ENCODE measurements around the gene PLXNA4.

Gene PLXNA4

DNA sequence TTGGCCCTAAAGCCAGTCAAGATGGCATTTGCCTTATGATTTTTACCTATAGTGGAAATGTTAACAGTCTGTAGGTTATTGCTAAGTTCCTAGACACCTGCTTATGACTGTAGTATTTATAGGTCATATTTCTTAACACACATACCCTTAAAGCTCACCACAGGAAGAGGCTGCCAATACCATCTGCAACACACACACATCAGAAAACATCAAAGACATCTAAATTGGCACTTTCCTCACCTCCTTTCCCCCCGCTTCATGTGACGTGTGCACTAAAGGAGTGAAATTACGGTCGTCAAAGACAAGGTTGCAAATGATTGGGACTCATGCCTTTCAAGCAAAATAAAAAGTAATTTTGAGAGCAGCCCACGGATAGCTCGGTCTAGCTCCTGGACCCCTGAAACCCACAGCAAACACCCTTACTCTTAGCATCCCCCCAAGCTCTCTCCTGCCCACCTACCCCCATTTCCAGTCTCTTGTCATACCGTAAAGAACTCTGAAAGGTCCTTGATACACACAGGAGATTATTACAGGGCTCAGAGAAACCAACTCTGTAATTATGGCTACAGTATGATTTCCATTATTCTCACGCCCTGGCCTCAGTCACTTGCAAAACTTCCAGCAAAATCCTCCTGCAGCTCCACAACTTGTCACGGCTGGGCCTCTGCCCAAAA, 90.5 kb downstream of the PLXNA4 start:
- H3K79me2 ChIP-seq (ENCODE audit: control insufficient read depth, low read length) = no peaks in the 10 kb centered on the region
- H3K27me3 ChIP-seq (ENCODE audit: control insufficient read depth, low read length) = no peaks in the 10 kb centered on the region
- no peaks in the 10 kb centered on the region for H3K9me3 ChIP-seq (ENCODE audit: control insufficient read depth, insufficient read depth, low read length)
- H3F3A ChIP-seq (ENCODE audit: control insufficient read depth, insufficient read depth) = no peaks in the 10 kb centered on the region
- H3K4me3 ChIP-seq (ENCODE audit: low read length) = no peak overlapping the region
- H4K20me1 ChIP-seq (ENCODE audit: control insufficient read depth, insufficient read depth, low read depth, low read length) = no peaks in the 10 kb centered on the region
- no peaks in the 10 kb centered on the region for H3K4me1 ChIP-seq (ENCODE audit: control insufficient read depth, low read length)
- no peaks in the 10 kb centered on the region for H3K9me2 ChIP-seq (replicated peaks; ENCODE audit: control insufficient read depth, low read length)
- no peak overlapping the region for H3K4me2 ChIP-seq (ENCODE audit: low read length)
- H3K27ac ChIP-seq (ENCODE audit: low read depth, low read length) = no peak overlapping the region
- H3K36me3 ChIP-seq (ENCODE audit: control insufficient read depth, low read length) = no peaks in the 10 kb centered on the region
- TF ChIP-seq EZH2phosphoT487 (IDR thresholded peaks at IDR 0.05; ENCODE audit: borderline replicate concordance, low read length) = no peak

DNA sequence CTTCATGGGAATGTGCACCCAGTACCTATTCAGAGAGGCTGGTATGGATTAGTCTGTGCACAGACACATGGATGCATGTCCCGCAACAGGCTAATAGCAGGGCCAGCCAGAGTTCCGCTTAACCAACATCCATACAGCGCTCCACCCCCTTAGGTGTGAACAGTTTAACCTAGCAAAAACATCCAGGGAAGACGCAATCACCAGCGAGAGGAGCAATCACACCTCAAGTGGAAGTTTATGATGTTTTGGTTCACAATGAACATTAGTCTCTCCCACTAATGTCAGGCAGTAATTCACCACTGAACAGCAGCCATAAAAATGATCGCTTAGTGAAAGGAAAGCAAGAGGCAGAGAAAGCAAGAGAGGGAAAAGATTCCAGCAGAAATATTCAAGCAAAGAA, 91.1 kb downstream of the PLXNA4 start:
- Histone ChIP-seq H3K79me2 (ENCODE audit: control insufficient read depth, low read length) (no peaks in the 10 kb centered on the region), H3K27ac (ENCODE audit: low read depth, low read length) (no peak overlapping the region), H3K4me1 (ENCODE audit: control insufficient read depth, low read length) (no peaks in the 10 kb centered on the region), H3K27me3 (ENCODE audit: control insufficient read depth, low read length) (no peaks in the 10 kb centered on the region), H3K9me2 (replicated peaks; ENCODE audit: control insufficient read depth, low read length) (no peaks in the 10 kb centered on the region), H4K20me1 (ENCODE audit: control insufficient read depth, insufficient read depth, low read depth, low read length) (no peaks in the 10 kb centered on the region), H3K4me2 (ENCODE audit: low read length) (no peak overlapping the region), H3F3A (ENCODE audit: control insufficient read depth, insufficient read depth) (no peaks in the 10 kb centered on the region), H3K36me3 (ENCODE audit: control insufficient read depth, low read length) (no peaks in the 10 kb centered on the region), H3K4me3 (ENCODE audit: low read length) (no peak overlapping the region), H3K9me3 (ENCODE audit: control insufficient read depth, insufficient read depth, low read length) (no peaks in the 10 kb centered on the region)
- no peak for TF ChIP-seq EZH2phosphoT487 (IDR thresholded peaks at IDR 0.05; ENCODE audit: borderline replicate concordance, low read length)
- TF ChIP-seq, protein P1, sequence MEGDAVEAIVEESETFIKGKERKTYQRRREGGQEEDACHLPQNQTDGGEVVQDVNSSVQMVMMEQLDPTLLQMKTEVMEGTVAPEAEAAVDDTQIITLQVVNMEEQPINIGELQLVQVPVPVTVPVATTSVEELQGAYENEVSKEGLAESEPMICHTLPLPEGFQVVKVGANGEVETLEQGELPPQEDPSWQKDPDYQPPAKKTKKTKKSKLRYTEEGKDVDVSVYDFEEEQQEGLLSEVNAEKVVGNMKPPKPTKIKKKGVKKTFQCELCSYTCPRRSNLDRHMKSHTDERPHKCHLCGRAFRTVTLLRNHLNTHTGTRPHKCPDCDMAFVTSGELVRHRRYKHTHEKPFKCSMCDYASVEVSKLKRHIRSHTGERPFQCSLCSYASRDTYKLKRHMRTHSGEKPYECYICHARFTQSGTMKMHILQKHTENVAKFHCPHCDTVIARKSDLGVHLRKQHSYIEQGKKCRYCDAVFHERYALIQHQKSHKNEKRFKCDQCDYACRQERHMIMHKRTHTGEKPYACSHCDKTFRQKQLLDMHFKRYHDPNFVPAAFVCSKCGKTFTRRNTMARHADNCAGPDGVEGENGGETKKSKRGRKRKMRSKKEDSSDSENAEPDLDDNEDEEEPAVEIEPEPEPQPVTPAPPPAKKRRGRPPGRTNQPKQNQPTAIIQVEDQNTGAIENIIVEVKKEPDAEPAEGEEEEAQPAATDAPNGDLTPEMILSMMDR (IDR thresholded peaks at IDR 0.05; ENCODE audit: low read depth, low read length, poor library complexity, severe bottlenecking) = no peak

DNA sequence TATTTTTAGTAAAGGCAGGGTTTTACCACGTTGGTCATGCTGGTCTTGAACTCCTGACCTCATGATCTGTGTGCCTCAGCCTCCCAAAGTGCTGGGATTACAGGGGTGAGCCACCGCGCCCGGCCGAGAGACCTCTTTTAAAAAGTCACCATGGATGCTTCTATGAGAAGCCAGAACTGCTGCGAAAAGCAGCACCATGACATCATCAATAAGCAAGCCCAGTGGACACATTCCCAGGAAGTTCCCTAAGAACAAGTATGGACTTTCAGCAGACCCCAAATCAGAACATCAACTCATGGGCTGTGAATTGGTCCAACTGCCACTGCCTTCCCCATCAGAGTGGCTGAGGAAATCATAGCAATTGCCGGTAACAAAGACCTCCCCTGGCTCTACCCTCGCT, 93.4 kb downstream of the PLXNA4 start:
- Histone ChIP-seq H3K4me3 (ENCODE audit: low read length) (no peak overlapping the region), H3K27me3 (ENCODE audit: control insufficient read depth, low read length) (no peaks in the 10 kb centered on the region), H3K9me3 (ENCODE audit: control insufficient read depth, insufficient read depth, low read length) (no peaks in the 10 kb centered on the region), H3K4me1 (ENCODE audit: control insufficient read depth, low read length) (no peaks in the 10 kb centered on the region), H4K20me1 (ENCODE audit: control insufficient read depth, insufficient read depth, low read depth, low read length) (no peaks in the 10 kb centered on the region), H3F3A (ENCODE audit: control insufficient read depth, insufficient read depth) (no peaks in the 10 kb centered on the region), H3K9me2 (replicated peaks; ENCODE audit: control insufficient read depth, low read length) (no peaks in the 10 kb centered on the region), H3K36me3 (ENCODE audit: control insufficient read depth, low read length) (no peaks in the 10 kb centered on the region), H3K4me2 (ENCODE audit: low read length) (no peak overlapping the region), H3K27ac (ENCODE audit: low read depth, low read length) (no peak overlapping the region), H3K79me2 (ENCODE audit: control insufficient read depth, low read length) (no peaks in the 10 kb centered on the region)
- TF ChIP-seq EZH2phosphoT487 (IDR thresholded peaks at IDR 0.05; ENCODE audit: borderline replicate concordance, low read length) = no peak
- TF ChIP-seq, protein P1 (IDR thresholded peaks at IDR 0.05; ENCODE audit: low read depth, low read length, poor library complexity, severe bottlenecking) = no peak

DNA sequence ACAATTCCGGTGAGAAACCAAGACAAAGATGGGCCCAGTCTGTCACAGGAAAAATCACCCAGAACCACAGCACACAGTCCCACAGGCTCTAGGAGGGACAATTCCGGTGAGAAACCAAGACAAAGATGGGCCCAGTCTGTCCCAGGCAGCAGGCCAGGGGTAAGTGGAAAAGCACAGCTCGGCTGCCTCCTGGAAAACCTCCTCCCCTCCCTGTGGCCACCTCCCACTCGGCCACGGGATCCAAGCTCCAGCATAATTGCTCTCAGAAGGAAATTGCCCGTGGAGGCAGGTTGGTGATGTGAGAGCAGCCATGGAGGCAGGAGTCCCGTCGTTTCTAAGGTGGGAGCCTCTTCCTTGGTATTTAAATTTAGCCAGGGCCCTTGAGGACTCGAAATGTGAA, 95.7 kb downstream of the PLXNA4 start:
- no peaks in the 10 kb centered on the region for H3K4me1 ChIP-seq (ENCODE audit: control insufficient read depth, low read length)
- no peak overlapping the region for H3K4me3 ChIP-seq (ENCODE audit: low read length)
- no peak overlapping the region for H3K4me2 ChIP-seq (ENCODE audit: low read length)
- H3K9me2 ChIP-seq (replicated peaks; ENCODE audit: control insufficient read depth, low read length) = no peaks in the 10 kb centered on the region
- no peaks in the 10 kb centered on the region for H4K20me1 ChIP-seq (ENCODE audit: control insufficient read depth, insufficient read depth, low read depth, low read length)
- H3K36me3 ChIP-seq (ENCODE audit: control insufficient read depth, low read length) = no peaks in the 10 kb centered on the region
- no peaks in the 10 kb centered on the region for H3K79me2 ChIP-seq (ENCODE audit: control insufficient read depth, low read length)
- no peak for TF ChIP-seq EZH2phosphoT487 (IDR thresholded peaks at IDR 0.05; ENCODE audit: borderline replicate concordance, low read length)
- TF ChIP-seq, protein P1 (IDR thresholded peaks at IDR 0.05; ENCODE audit: low read depth, low read length, poor library complexity, severe bottlenecking) = no peak
- no peak overlapping the region for H3K27ac ChIP-seq (ENCODE audit: low read depth, low read length)
- no peaks in the 10 kb centered on the region for H3F3A ChIP-seq (ENCODE audit: control insufficient read depth, insufficient read depth)
- no peaks in the 10 kb centered on the region for H3K9me3 ChIP-seq (ENCODE audit: control insufficient read depth, insufficient read depth, low read length)
- H3K27me3 ChIP-seq (ENCODE audit: control insufficient read depth, low read length) = no peaks in the 10 kb centered on the region; the same call in 1 of the 2 replicates

All from DOHH2 (cell line).